Metanephros (tissue), 2 donors: ENCODE data around the gene VPS33A. TPM values are rescaled to one million over a fixed set of nuclear protein-coding genes. Genes with fewer than 3 reads are reported as not detected.
A peak's percentile ranks its signal among the peaks of the same experiment; 100 is the strongest.

Experiments
- small RNA-seq: library from RNA; depleted of rRNA; stranded (forward); fragments of <200 nt; gene quantifications from one replicate; pipeline ENCODE3, GENCODE V24; 2014; ENCODE audit warnings: low replicate concordance
- total RNA-seq: library from RNA; depleted of rRNA; stranded (reverse); fragments of >200 nt; gene quantifications from one replicate; pipeline ENCODE4 v1.2.3, GENCODE V29; 2014

The VPS33A gene
- 14.6 TPM for total RNA-seq

GRCh38 chr12:122266230-122266901, at the start of gene VPS33A:
Gene VPS33A (minus strand): TSS chr12:122266494. CDS start chr12:122266408, 86 bp downstream.

GRCh38 chr12:122225683-122226365, 40.5 kb downstream of the VPS33A start, which contains the start of gene DIABLO:
Gene DIABLO (minus strand): TSS chr12:122226052. CDS start chr12:122226014, 38 bp downstream.

DNA sequence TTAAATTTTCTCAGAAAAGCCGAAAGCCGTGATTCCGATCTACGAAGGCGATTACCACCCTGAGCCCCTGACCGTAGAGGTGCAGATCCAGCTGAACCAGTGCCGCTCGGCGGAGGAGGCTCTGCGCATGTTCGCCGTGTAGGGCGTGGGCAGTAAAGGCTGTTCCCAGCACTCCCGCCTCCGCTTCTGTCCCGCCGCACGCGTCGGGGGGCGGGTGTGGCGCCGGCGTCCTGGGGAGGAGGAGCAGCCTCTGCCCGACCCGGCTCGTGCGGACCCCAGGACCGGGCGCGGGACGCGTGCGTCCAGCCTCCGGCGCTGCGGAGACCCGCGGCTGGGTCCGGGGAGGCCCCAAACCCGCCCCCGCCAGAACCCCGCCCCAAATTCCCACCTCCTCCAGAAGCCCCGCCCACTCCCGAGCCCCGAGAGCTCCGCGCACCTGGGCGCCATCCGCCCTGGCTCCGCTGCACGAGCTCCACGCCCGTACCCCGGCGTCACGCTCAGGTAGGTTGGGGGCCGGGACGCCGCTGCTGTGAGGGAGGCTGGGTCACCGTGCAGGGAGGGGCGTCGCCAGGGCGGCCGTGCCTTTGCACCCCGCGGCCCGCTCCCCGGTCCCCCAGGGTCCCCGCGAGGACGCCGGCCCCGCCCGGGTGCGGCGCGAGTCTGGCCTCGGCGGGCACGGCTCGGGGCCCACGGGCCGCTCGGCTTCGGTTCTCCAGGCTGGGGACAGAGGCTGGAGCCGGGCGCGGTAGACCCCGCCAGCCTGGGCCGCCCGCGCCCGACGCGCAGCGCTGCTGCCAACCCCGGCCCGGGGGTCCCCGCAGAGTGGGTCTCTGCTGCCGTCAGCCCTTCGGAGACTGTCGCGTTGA, 62.8 kb downstream of the VPS33A start, which contains the start of gene B3GNT4:
Gene B3GNT4, plus strand, starts transcription at position 409 of the 866 bp plus-strand sequence. CDS start 910 bp downstream, outside the sequence.

GRCh38 chr12:122182887-122183587, 83.3 kb downstream of the VPS33A start, which contains the start of gene LRRC43:
Gene LRRC43 (plus strand): TSS chr12:122183123. CDS start chr12:122183145, 22 bp downstream.

Small RNA genes within 50 kb of the gene (small RNA-seq; reads per million reads assigned to genes)
- 0.70 reads per million, percentile 74 among the genes with 10 or more reads in this experiment for gene DIABLO

Other genes with a start within 250 kb of the VPS33A start
- gene BCL7A, start 244.6 kb downstream of the VPS33A start, total RNA-seq = 32.7 TPM
- 34.2 TPM for gene MLXIP, start 187.7 kb downstream of the VPS33A start, total RNA-seq
- gene IL31, start 92.3 kb downstream of the VPS33A start, total RNA-seq = not detected
- gene LRRC43, start 83.4 kb downstream of the VPS33A start, total RNA-seq = 5.3 TPM
- 1.1 TPM for gene B3GNT4, start 62.8 kb downstream of the VPS33A start, total RNA-seq
- gene DIABLO, start 40.4 kb downstream of the VPS33A start, total RNA-seq = 42.6 TPM
- gene CLIP1, start 156.2 kb upstream of the VPS33A start, total RNA-seq = 37.3 TPM
- gene ZCCHC8, start 234.4 kb upstream of the VPS33A start, total RNA-seq = 33.7 TPM